ENCODE data around the gene KCND2.

Gene KCND2

DNA sequence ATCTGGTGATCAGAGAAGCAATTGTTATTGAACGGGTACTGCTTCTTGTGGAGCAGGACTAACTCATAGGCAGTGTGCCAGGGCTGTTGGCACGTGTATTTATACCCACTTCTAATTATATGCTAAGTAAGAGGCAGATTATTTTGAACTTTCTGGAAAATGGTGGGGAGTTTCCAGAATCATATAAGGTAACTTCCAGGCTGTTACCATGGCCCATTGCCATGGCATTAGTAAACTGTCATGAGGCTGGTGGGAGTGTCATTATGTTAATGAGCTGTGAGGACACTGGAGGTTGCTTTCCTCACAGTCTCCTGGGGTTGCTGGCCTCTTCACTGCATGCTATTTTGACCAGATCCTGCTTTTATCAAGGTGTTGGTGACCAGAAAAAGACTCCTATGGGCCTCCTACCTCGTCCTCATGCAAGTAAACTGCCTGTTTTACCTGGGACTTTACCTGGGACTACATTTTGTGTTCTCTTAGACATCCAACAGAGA lies 122.6 kb downstream of the KCND2 start:
- Histone ChIP-seq H3K9ac (ENCODE audit: low read depth, low read length) (no peak overlapping the region), H3K4me1 (ENCODE audit: insufficient read depth, low read length) (no peaks in the 10 kb centered on the region), H3K9me3 (ENCODE audit: insufficient read depth, low read depth, low read length) (no peaks in the 10 kb centered on the region), H3K27ac (ENCODE audit: low read length) (no peak overlapping the region), H3K36me3 (ENCODE audit: insufficient read depth, low read depth, low read length) (no peaks in the 10 kb centered on the region), H3K27me3 (ENCODE audit: insufficient read depth, low read length) (no peaks in the 10 kb centered on the region), H3K4me3 (ENCODE audit: low read length) (no peak overlapping the region)

- H3K36me3 ChIP-seq (ENCODE audit: insufficient read depth, low read depth, low read length), result no peaks in the 10 kb centered on the region
- no peaks in the 10 kb centered on the region for H3K27me3 ChIP-seq (ENCODE audit: insufficient read depth, low read length)
- H3K4me3 ChIP-seq (ENCODE audit: low read length), result no peak overlapping the region
- peaks cover 5% of the 10 kb centered on the region; the same call in 1 of the 2 replicates for H3K4me1 ChIP-seq (ENCODE audit: insufficient read depth, low read length)
- no peak overlapping the region for H3K27ac ChIP-seq (ENCODE audit: low read length)
- no peak overlapping the region for H3K9ac ChIP-seq (ENCODE audit: low read depth, low read length)
- no peaks in the 10 kb centered on the region for H3K9me3 ChIP-seq (ENCODE audit: insufficient read depth, low read depth, low read length)
These were observed 125.5 kb downstream of the KCND2 start for GRCh38 chr7:120398284-120399000.

GRCh38 chr7:120400806-120401455 lies 128.0 kb downstream of the KCND2 start:
- Histone ChIP-seq H3K36me3 (ENCODE audit: insufficient read depth, low read depth, low read length) (no peaks in the 10 kb centered on the region), H3K4me1 (ENCODE audit: insufficient read depth, low read length) (peaks cover 5% of the 10 kb centered on the region; the same call in 1 of the 2 replicates), H3K4me3 (ENCODE audit: low read length) (no peak overlapping the region), H3K27ac (ENCODE audit: low read length) (no peak overlapping the region), H3K9ac (ENCODE audit: low read depth, low read length) (no peak overlapping the region), H3K27me3 (ENCODE audit: insufficient read depth, low read length) (no peaks in the 10 kb centered on the region), H3K9me3 (ENCODE audit: insufficient read depth, low read depth, low read length) (no peaks in the 10 kb centered on the region)

DNA sequence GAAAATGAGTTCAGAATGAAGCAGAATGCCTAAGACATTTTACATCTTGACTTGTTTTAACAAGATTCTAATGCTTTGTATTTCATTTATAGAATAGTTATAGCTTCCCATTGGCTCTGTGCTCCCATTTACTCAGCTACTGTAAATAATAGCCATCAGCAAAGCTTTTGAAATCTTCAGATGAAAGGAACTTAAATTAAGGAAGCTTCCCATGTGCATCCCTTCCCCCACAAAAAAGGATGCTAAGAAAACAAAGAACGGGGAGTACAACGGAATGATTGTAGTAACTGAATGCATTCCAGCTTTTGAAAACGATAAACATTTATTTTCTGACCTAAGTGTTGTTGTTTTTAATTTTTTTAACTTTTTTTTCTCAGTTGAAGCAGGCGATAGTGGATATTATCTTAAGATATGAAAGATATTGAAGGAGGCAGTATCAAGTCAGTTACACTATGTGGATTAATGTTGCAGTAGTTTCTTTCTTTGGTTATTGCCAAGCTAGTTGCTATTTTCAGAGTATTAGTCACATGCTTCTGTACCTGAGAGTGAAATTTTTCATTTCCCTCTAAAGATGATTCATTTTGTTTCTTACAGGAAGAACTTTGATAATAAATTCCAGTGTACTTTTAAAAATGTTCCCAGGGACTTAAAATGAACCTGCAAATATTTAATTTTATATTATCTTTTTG lies 129.2 kb downstream of the KCND2 start:
- H3K36me3 ChIP-seq (ENCODE audit: insufficient read depth, low read depth, low read length), result no peaks in the 10 kb centered on the region
- no peak overlapping the region for H3K27ac ChIP-seq (ENCODE audit: low read length)
- no peaks in the 10 kb centered on the region for H3K27me3 ChIP-seq (ENCODE audit: insufficient read depth, low read length)
- no peak overlapping the region for H3K9ac ChIP-seq (ENCODE audit: low read depth, low read length)
- no peak overlapping the region for H3K4me3 ChIP-seq (ENCODE audit: low read length)
- peaks cover 5% of the 10 kb centered on the region; the same call in 1 of the 2 replicates for H3K4me1 ChIP-seq (ENCODE audit: insufficient read depth, low read length)
- H3K9me3 ChIP-seq (ENCODE audit: insufficient read depth, low read depth, low read length), result no peaks in the 10 kb centered on the region

GRCh38 chr7:120402801-120403200 lies 129.8 kb downstream of the KCND2 start:
- Histone ChIP-seq H3K9ac (ENCODE audit: low read depth, low read length) (no peak overlapping the region), H3K36me3 (ENCODE audit: insufficient read depth, low read depth, low read length) (no peaks in the 10 kb centered on the region), H3K9me3 (ENCODE audit: insufficient read depth, low read depth, low read length) (no peaks in the 10 kb centered on the region), H3K4me3 (ENCODE audit: low read length) (no peak overlapping the region), H3K4me1 (ENCODE audit: insufficient read depth, low read length) (peaks cover 5% of the 10 kb centered on the region; the same call in 1 of the 2 replicates), H3K27ac (ENCODE audit: low read length) (no peak overlapping the region), H3K27me3 (ENCODE audit: insufficient read depth, low read length) (no peaks in the 10 kb centered on the region)

- Histone ChIP-seq H3K9ac (ENCODE audit: low read depth, low read length) (no peak overlapping the region), H3K9me3 (ENCODE audit: insufficient read depth, low read depth, low read length) (no peaks in the 10 kb centered on the region), H3K27ac (ENCODE audit: low read length) (no peak overlapping the region), H3K27me3 (ENCODE audit: insufficient read depth, low read length) (no peaks in the 10 kb centered on the region), H3K4me3 (ENCODE audit: low read length) (no peak overlapping the region), H3K36me3 (ENCODE audit: insufficient read depth, low read depth, low read length) (no peaks in the 10 kb centered on the region), H3K4me1 (ENCODE audit: insufficient read depth, low read length) (peaks cover 5% of the 10 kb centered on the region; the same call in 1 of the 2 replicates)
These were observed 131.1 kb downstream of the KCND2 start for GRCh38 chr7:120404042-120404441.

DNA sequence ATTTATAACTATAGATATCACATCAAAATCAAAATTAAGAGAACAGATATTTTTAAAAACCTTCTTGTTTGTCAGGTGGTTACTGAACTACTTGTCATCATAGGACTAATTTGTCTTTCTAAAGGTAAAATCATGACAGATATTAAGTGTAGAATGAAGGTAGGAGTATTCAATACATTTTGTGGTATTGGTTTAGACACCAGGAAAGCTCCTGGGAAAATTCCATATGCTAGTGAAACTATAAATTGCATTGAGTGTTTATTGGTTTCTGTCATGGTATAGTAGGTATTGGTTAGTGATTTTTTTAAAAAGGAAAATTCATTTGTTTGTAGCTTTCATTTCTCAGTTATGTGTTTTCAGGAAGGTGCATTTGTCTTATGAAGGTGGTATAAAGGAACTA lies 132.7 kb downstream of the KCND2 start:
- Histone ChIP-seq H3K27ac (ENCODE audit: low read length) (no peak overlapping the region), H3K4me3 (ENCODE audit: low read length) (no peak overlapping the region), H3K9ac (ENCODE audit: low read depth, low read length) (no peak overlapping the region), H3K4me1 (ENCODE audit: insufficient read depth, low read length) (peaks cover 5% of the 10 kb centered on the region; the same call in 1 of the 2 replicates), H3K9me3 (ENCODE audit: insufficient read depth, low read depth, low read length) (no peaks in the 10 kb centered on the region), H3K36me3 (ENCODE audit: insufficient read depth, low read depth, low read length) (no peaks in the 10 kb centered on the region), H3K27me3 (ENCODE audit: insufficient read depth, low read length) (no peaks in the 10 kb centered on the region)

DNA sequence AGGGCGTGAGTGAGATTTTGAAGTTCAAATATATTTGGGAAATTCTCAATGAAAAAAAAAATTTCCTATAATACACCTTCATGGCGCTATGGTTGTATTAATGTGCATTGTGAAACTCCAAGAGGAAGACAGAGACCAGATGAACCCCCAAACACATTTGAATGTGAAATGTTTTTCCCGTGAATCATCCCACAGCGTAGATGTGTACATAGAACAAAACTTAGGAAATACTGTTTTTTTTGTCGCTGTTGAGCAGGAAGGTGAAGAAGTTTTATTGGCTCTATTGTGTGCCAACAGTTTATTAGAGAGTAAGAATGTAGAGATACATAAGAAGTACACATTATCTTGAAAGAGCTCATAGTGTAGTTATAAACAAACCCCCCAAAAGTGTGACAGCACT lies 134.0 kb downstream of the KCND2 start:
- no peaks in the 10 kb centered on the region for H3K9me3 ChIP-seq (ENCODE audit: insufficient read depth, low read depth, low read length)
- no peaks in the 10 kb centered on the region for H3K27me3 ChIP-seq (ENCODE audit: insufficient read depth, low read length)
- peaks cover 4% of the 10 kb centered on the region; the same call in 1 of the 2 replicates for H3K4me1 ChIP-seq (ENCODE audit: insufficient read depth, low read length)
- no peaks in the 10 kb centered on the region for H3K36me3 ChIP-seq (ENCODE audit: insufficient read depth, low read depth, low read length)
- H3K4me3 ChIP-seq (ENCODE audit: low read length), result no peak overlapping the region
- no peak overlapping the region for H3K27ac ChIP-seq (ENCODE audit: low read length)
- H3K9ac ChIP-seq (ENCODE audit: low read depth, low read length), result no peak overlapping the region

- Histone ChIP-seq H3K4me1 (ENCODE audit: insufficient read depth, low read length) (no peaks in the 10 kb centered on the region), H3K27ac (ENCODE audit: low read length) (no peak overlapping the region), H3K27me3 (ENCODE audit: insufficient read depth, low read length) (no peaks in the 10 kb centered on the region), H3K9me3 (ENCODE audit: insufficient read depth, low read depth, low read length) (no peaks in the 10 kb centered on the region), H3K9ac (ENCODE audit: low read depth, low read length) (no peak overlapping the region), H3K4me3 (ENCODE audit: low read length) (no peak overlapping the region), H3K36me3 (ENCODE audit: insufficient read depth, low read depth, low read length) (no peaks in the 10 kb centered on the region)
These were observed 139.4 kb downstream of the KCND2 start for GRCh38 chr7:120412139-120413050.

DNA sequence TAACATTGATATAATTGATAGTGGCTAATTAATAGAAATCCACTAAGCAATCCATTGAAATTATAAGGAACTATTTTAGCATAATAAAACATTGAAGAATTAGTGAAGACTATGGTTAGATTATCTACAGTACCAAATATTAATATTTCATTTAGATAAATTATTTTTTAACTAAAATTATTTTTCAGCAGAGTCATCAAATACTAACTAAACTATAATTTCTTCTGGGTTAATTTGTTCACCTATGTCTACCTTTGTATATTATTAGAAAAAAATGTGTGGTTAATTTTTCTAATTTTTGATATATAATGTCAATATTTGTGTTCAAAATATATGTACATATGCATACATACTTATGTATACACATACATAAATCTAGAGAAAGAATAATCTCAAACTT lies 140.2 kb downstream of the KCND2 start:
- Histone ChIP-seq H3K4me3 (ENCODE audit: low read length) (no peak overlapping the region), H3K27me3 (ENCODE audit: insufficient read depth, low read length) (no peaks in the 10 kb centered on the region), H3K9ac (ENCODE audit: low read depth, low read length) (no peak overlapping the region), H3K4me1 (ENCODE audit: insufficient read depth, low read length) (no peaks in the 10 kb centered on the region), H3K36me3 (ENCODE audit: insufficient read depth, low read depth, low read length) (no peaks in the 10 kb centered on the region), H3K9me3 (ENCODE audit: insufficient read depth, low read depth, low read length) (no peaks in the 10 kb centered on the region), H3K27ac (ENCODE audit: low read length) (no peak overlapping the region)
